AG10803 (cell line): Measurements from ENCODE around the gene CNOT10.

Experiments used
- DNase-seq: peaks from one replicate; pipeline ENCODE4 v3.0.0; 2010; ENCODE audit warnings: low read depth
- H3K4me3 ChIP-seq: 2 replicates; pipeline ENCODE4 v1.5.1; 2011; ENCODE audit warnings: mild to moderate bottlenecking, low read length, control low read depth
- TF ChIP-seq, protein P1 (sequence below): conservative IDR thresholded peaks from 2 replicates; pipeline ENCODE4 v1.5.1; 2011; ENCODE audit warnings: mild to moderate bottlenecking, low read length, control low read depth, inconsistent platforms

Gene CNOT10

DNA sequence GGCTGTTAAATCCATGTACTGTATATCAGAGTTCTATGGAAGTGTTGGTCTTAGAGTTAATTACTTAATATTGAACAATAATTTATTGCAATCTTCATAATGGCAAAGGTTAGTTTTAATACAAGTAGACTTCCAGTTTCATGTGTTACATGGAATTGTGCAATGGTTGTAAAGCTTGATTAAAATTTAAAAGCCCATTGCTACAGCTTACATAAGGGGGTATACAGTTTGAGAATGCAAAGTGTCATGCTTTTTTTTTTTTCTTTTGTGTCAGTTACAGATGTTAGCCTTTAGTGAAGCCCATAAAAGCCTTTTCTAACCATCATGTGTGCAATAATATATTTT is 22.0 kb downstream of the CNOT10 start:
- no peak overlapping the region for H3K4me3 ChIP-seq
- DNase-seq, result no peak
- TF ChIP-seq, protein P1, sequence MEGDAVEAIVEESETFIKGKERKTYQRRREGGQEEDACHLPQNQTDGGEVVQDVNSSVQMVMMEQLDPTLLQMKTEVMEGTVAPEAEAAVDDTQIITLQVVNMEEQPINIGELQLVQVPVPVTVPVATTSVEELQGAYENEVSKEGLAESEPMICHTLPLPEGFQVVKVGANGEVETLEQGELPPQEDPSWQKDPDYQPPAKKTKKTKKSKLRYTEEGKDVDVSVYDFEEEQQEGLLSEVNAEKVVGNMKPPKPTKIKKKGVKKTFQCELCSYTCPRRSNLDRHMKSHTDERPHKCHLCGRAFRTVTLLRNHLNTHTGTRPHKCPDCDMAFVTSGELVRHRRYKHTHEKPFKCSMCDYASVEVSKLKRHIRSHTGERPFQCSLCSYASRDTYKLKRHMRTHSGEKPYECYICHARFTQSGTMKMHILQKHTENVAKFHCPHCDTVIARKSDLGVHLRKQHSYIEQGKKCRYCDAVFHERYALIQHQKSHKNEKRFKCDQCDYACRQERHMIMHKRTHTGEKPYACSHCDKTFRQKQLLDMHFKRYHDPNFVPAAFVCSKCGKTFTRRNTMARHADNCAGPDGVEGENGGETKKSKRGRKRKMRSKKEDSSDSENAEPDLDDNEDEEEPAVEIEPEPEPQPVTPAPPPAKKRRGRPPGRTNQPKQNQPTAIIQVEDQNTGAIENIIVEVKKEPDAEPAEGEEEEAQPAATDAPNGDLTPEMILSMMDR, result no peak

DNA sequence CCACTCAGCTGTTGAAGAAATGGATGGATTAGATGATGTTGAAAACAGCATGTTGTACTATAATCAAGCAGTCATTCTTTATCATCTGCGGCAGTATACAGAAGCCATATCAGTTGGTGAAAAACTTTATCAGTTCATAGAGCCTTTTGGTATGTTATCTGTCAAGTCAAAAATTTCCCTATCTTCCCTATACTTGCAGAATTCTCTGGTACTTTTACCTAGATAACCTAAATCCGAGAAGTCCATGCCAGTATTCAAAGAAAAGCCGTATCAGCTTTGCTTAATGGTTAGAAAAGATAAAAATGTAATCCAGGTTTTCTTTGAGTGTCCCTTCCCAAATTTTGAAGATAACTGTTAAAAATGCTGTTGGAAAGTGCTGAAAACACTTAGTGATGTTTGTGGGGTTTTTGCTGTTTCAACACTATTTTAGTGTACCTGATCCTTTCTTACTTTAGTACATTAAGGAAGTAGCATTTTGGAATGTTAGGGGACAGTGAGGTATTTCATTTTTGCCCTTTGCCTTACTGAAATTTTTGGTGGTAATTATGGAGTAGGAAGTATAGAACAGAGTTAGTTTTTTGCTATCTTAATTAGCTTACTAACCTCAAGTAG is 23.8 kb downstream of the CNOT10 start:
- H3K4me3 ChIP-seq, result no peak overlapping the region
- TF ChIP-seq, protein P1, result no peak
- no peak for DNase-seq

DNA sequence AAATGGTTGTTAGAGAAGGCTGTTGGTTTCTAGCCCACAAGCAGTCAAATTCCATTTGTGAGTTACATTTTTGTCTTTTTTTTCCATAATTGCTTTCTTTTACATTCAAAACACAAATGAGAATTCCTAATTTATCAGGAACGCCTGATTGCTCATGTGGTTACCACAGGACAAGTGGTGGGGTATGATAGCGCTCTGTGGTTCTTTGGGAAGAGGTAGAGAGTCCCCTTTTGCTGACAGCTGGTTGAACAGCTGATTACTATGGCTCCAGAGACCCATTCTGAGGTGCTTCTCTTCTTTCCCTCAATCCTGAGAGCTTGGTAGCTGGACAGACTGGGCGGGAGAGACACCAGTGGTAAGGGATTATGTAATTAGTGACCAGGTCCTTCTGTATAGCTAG is 24.4 kb downstream of the CNOT10 start:
- H3K4me3 ChIP-seq, result no peak overlapping the region
- TF ChIP-seq, protein P1, result no peak
- no peak for DNase-seq

DNA sequence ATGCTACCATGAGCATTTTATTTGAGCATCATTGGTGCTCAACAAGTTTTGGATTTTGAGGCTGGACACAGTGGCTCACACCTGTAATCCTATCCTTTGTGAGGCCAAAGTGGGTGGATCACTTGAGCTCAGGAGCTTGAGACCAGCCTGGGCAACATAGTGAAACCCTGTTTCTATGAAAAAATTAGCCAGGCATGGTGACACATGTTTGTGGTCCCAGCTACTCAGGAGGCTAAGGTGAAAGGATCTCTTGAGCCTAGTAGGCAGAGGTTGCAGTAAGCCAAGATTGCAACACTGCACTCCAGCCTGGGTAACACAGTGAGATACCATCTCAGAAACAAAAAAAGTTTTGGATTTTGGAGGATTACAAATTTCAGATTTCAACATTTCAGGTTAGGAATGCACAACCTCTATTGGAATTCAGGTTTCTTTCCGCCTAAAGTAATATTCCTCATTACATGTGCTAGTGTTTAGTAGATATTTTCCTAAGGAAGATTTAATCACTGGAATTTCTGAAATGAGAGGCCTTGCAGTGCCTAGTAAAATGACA is 27.6 kb downstream of the CNOT10 start:
- TF ChIP-seq, protein P1, result no peak
- DNase-seq, result peak; percentile 4

DNA sequence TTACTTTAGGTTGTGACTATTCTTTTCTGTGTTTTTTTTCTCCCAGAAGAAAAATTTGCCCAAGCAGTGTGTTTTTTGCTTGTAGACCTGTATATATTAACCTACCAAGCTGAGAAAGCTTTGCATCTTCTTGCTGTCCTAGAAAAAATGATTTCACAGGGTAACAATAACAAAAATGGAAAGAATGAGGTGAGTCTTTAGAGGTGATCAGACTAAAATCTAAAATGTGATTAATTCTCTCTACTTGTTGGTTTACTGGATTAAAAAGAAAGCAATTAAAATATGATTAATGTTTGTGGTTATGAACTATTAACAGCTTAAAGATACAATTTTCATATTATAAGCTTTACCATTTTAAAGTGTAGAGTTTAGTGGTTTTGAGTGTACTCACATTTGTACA is 28.2 kb downstream of the CNOT10 start:
- TF ChIP-seq, protein P1, result no peak
- no peak for DNase-seq
- no peak overlapping the region for H3K4me3 ChIP-seq

More for the DNA sequence above, 27.6 kb downstream of the CNOT10 start:
- no peak overlapping the region for H3K4me3 ChIP-seq

DNA sequence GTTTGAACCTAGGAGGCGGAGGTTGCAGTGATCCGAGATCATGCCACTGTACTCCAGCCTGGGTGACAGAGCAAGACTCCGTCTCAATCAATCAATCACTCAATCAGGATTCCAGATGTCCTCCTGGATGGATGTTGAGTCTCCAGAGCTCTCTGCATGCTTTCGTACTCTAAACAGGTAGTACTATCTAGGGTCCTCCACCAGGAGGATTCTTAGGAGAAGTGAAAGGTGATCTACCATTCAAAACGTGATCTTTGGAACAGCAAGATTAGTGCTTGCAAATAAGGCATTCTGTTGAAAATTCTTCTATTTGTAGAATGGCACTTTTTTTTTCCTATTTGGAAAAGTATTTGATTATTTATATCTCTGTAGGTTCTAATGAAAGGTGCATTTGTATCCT is 34.3 kb downstream of the CNOT10 start:
- DNase-seq, result no peak
- TF ChIP-seq, protein P1, result no peak
- no peak overlapping the region for H3K4me3 ChIP-seq

DNA sequence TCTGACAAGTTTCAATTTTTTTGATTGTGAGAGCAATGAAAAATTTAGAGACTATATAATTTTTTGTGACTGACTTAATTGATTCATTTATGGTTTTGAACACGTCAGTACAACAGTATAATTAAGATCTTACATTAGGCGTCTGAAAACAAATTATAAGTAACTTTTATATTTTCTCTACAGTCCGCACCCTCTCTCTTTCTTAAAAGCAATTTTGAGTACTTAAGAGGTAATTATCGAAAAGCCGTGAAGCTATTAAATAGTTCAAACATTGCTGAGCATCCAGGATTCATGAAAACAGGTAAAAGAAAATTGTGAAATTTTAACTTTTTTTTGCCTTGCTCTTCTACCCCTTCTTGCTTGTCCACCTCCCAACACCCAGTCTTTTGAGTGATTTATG is 34.9 kb downstream of the CNOT10 start:
- TF ChIP-seq, protein P1, result no peak
- no peak for DNase-seq
- no peak overlapping the region for H3K4me3 ChIP-seq
